HEK293 (cell line): ENCODE measurements around the gene DPY19L2.
A peak's percentile ranks its signal among the peaks of the same experiment; 100 is the strongest.
"Not testable (repeated sequence)": the region's sequence is repeated elsewhere in the genome, so short reads cannot be mapped to it uniquely, and the experiment has no call there.

Experiments used
- CTCF ChIA-PET: fragments of 350-600 bp; formaldehyde crosslinking; extraction: SDS; loops from one replicate; lab custom pipeline; 2021; ENCODE audit warnings: antibody characterized with exemption; lab: Yijun Ruan, JAX
- POLR2A ChIA-PET: fragments of 300-600 bp; formaldehyde crosslinking; extraction: SDS; loops from one replicate; lab custom pipeline; 2020; ENCODE audit warnings: antibody characterized with exemption, inconsistent platforms; lab: Yijun Ruan, JAX
- H3K27ac ChIP-seq: fragments of 200-500 bp; sonication (Bioruptor generic); 2 replicates; pipeline ENCODE4 v1.5.1; 2014; ENCODE audit warnings: low read depth, low read length, control low read depth, inconsistent platforms; ENCODE audit errors: extremely low read depth
- H3K36me3 ChIP-seq, 2 experiments: fragments of 200-500 bp in 1 of 2; sonication (Bioruptor generic) in 1 of 2; 1 replicate in 1 of 2; 2 replicates in 1 of 2; pipeline ENCODE4 v1.5.1; 2014 to 2017; ENCODE audit warnings: inconsistent platforms in 2 of 2, low read length in 2 of 2; ENCODE audit not compliant: control insufficient read depth in 2 of 2, insufficient read depth in 1 of 2
- H3K4me1 ChIP-seq: fragments of 200-500 bp; sonication (Bioruptor generic); 2 replicates; pipeline ENCODE4 v1.5.1; 2014; ENCODE audit warnings: mild to moderate bottlenecking, low read length, inconsistent platforms; ENCODE audit not compliant: control insufficient read depth, insufficient read depth
- H3K4me3 ChIP-seq: 2 replicates; pipeline ENCODE4 v1.5.1; 2011; ENCODE audit warnings: low read depth, mild to moderate bottlenecking, control low read depth, low read length, moderate library complexity
- H3K9me3 ChIP-seq: fragments of 200-500 bp; sonication (Bioruptor generic); 2 replicates; pipeline ENCODE4 v1.5.1; 2014; ENCODE audit warnings: low read depth, low read length, inconsistent platforms; ENCODE audit not compliant: control insufficient read depth, insufficient read depth
- ZXDB ChIP-seq: fragments of 450-650 bp; formaldehyde crosslinking; IDR thresholded peaks from 2 replicates; pipeline ENCODE4 v1.5.1; 2016; ENCODE audit warnings: missing biosample characterization, missing genetic modification characterization

DPY19L2 gene

DNA sequence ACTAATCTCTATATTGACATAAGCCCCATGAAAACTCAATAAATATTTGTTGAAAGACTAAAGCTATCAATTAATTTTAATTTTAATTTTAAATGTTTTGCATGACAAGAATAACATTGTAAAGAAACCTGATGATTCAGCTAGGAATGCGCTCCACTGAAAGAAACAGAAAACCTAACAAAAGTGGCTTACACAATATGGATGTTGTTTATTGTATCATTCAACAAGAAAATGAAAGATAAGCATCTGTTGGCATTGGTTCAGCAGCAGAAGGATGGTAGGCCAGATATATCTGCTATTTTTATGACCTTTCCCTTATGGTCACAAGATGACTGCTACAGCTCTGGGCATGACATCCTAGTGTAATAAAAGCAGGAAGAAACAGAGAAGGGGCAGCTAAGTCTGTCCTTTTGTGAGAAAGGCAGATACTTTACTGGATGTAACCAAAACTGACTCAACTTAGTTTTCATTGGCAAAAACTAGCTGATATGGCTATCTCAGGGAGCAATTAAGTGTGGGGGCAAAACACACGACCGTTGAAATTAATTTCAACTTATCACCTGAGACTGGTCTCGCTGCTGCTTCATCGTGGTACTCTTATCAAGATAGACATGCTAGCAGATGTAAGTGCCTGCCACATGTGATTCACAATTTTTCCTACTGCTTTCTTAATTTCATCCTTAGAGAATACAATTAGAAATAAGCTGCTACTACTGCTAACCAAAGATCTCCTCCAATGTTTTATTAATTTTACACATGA is 24.7 kb downstream of the DPY19L2 start:
- H3K4me3 ChIP-seq, POLR2A ChIA-PET, CTCF ChIA-PET, H3K27ac ChIP-seq, H3K4me1 ChIP-seq, H3K9me3 ChIP-seq, H3K36me3 ChIP-seq: not testable (repeated sequence)
- TF ChIP-seq ZXDB (tag by site-specific recombination): peak; percentile 14; the same call in 1 of the 2 replicates

GRCh38 chr12:63624258-63624657 is 44.0 kb downstream of the DPY19L2 start:
- H3K27ac ChIP-seq, H3K36me3 ChIP-seq, H3K4me1 ChIP-seq, POLR2A ChIA-PET, CTCF ChIA-PET, H3K9me3 ChIP-seq, H3K4me3 ChIP-seq: not testable (repeated sequence)

GRCh38 chr12:63615544-63615943 is 52.7 kb downstream of the DPY19L2 start:
- H3K36me3 ChIP-seq, H3K4me3 ChIP-seq, CTCF ChIA-PET, H3K4me1 ChIP-seq, H3K27ac ChIP-seq, POLR2A ChIA-PET, H3K9me3 ChIP-seq: not testable (repeated sequence)

DNA sequence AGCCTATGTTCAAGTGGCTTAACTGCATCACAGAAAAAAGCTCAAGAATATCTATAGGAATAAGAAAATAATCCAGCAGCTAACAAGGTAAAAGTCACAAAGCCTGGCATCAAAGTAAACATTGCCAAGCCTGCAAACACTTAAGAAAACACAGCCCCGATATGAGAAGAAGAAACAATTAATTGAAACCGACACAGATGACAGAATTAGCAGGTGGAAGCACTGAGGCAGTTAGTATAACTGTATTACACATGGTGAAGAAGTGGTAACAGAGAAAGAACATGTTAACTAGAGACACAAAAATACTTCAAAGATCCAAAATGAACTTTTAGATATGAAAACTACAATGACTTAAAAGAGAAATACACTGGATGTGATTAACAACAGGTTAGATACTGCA is 57.0 kb downstream of the DPY19L2 start:
- H3K4me3 ChIP-seq, H3K27ac ChIP-seq, H3K9me3 ChIP-seq, H3K4me1 ChIP-seq, H3K36me3 ChIP-seq, CTCF ChIA-PET, POLR2A ChIA-PET: not testable (repeated sequence)

GRCh38 chr12:63609281-63609680 is 59.0 kb downstream of the DPY19L2 start:
- H3K4me3 ChIP-seq, CTCF ChIA-PET, H3K27ac ChIP-seq, H3K36me3 ChIP-seq, H3K9me3 ChIP-seq, H3K4me1 ChIP-seq, POLR2A ChIA-PET: not testable (repeated sequence)

GRCh38 chr12:63604985-63605384 is 63.3 kb downstream of the DPY19L2 start:
- POLR2A ChIA-PET, H3K9me3 ChIP-seq, H3K4me1 ChIP-seq, H3K36me3 ChIP-seq, H3K27ac ChIP-seq, H3K4me3 ChIP-seq: not testable (repeated sequence)
- CTCF ChIA-PET: interaction anchor here (0.7 kb wide), 1 partner anchor 169 kb away, joined by 4 read pairs; no protein-coding TSS in a partner anchor

- H3K36me3 ChIP-seq, H3K9me3 ChIP-seq, POLR2A ChIA-PET, CTCF ChIA-PET, H3K27ac ChIP-seq, H3K4me3 ChIP-seq, H3K4me1 ChIP-seq: not testable (repeated sequence)
These were observed 73.5 kb downstream of the DPY19L2 start for GRCh38 chr12:63594828-63595227.

DNA sequence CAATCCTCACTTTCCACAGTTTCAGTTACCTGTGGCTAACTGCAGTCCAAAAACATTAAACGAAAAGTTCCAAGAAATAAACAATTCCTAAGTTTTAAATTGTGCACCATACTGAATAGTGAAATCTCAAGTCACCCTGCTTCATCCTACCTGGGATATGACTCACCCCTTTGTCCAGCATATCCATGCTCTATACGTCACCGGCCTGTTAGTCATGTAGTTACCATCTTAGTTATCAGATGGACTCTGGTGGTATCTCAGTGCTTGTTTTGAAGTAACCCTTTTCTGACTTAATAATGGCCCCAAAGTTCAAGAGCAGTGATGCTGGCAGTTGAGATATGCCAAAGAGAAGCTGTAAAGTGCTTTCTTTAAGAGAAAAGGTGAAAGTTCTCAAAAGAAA is 83.9 kb downstream of the DPY19L2 start:
- H3K4me1 ChIP-seq, CTCF ChIA-PET, H3K9me3 ChIP-seq, H3K27ac ChIP-seq, POLR2A ChIA-PET, H3K4me3 ChIP-seq, H3K36me3 ChIP-seq: not testable (repeated sequence)

DNA sequence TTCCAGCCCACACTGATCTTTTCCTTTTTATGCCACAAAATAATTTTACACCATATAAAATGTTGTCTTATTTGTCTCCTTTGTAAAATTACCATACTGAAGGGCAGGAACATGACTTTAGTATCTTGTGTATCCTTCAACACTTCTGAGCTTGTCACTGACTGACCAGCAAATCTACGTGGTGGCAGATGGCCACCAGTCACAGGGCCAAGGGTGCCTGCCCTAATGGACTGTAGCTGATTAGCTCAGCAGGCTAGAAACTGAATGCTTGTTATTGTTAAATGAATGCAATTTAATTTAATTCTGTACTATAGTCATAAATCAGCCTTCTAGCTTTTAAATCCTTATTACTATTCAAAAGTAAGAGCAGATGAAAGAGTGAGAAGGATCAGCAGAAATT is 85.0 kb downstream of the DPY19L2 start:
- H3K4me3 ChIP-seq, H3K4me1 ChIP-seq, CTCF ChIA-PET, H3K9me3 ChIP-seq, POLR2A ChIA-PET, H3K27ac ChIP-seq, H3K36me3 ChIP-seq: not testable (repeated sequence)

GRCh38 chr12:63577631-63578030 is 90.7 kb downstream of the DPY19L2 start:
- CTCF ChIA-PET, H3K36me3 ChIP-seq, POLR2A ChIA-PET, H3K9me3 ChIP-seq, H3K4me3 ChIP-seq, H3K27ac ChIP-seq, H3K4me1 ChIP-seq: not testable (repeated sequence)

- not testable (repeated sequence) for H3K9me3 ChIP-seq
These were observed 96.3 kb downstream of the DPY19L2 start for GRCh38 chr12:63572038-63572437.

More at GRCh38 chr12:63572038-63572437, 96.3 kb downstream of the DPY19L2 start:
- H3K36me3 ChIP-seq, POLR2A ChIA-PET, CTCF ChIA-PET, H3K4me3 ChIP-seq, H3K27ac ChIP-seq, H3K4me1 ChIP-seq: not testable (repeated sequence)
